Peyer's patch (tissue), 4 donors: Measurements from ENCODE around the gene NTN1. TPM values are rescaled to one million over a fixed set of nuclear protein-coding genes. Genes with fewer than 3 reads are reported as not detected.

Experiments used
- DNase-seq, 3 donors: peaks; one replicate each; pipeline ENCODE4 v3.0.0-alpha.2; 2017 to 2019
- H3K27ac ChIP-seq, 4 donors: fragments of 200-600 bp; sonication (generic); one replicate each; pipeline ENCODE4 v1.5.1; 2016 to 2019
- H3K27me3 ChIP-seq, 2 donors: fragments of 200-600 bp; sonication (generic); one replicate each; pipeline ENCODE4 v1.5.1; 2019
- H3K36me3 ChIP-seq, 3 donors: fragments of 200-600 bp; sonication (generic); one replicate each; pipeline ENCODE4 v1.5.1; 2016 to 2019
- H3K4me1 ChIP-seq, 4 donors: fragments of 200-600 bp; sonication (generic); one replicate each; pipeline ENCODE4 v1.5.1; 2016 to 2019
- H3K4me3 ChIP-seq, 4 donors: fragments of 200-600 bp; sonication (generic); 1 replicate in 3 of 4; 2 replicates in 1 of 4; pipeline ENCODE4 v1.5.1; 2016 to 2019; ENCODE audit warnings: mild to moderate bottlenecking in 1 of 4
- H3K9me3 ChIP-seq, 4 donors: fragments of 200-600 bp; sonication (generic); one replicate each; pipeline ENCODE4 v1.5.1; 2016 to 2019; ENCODE audit warnings: mild to moderate bottlenecking in 1 of 4
- CTCF ChIP-seq, 6 experiments: fragments of 450-650 bp in 4 of 6; fragments of 200-600 bp in 2 of 6; sonication (generic) in 1 of 6; IDR thresholded peaks; one replicate each; pipeline ENCODE4 v1.5.1; 2017 to 2019; ENCODE audit warnings: antibody characterized with exemption in 6 of 6, mild to moderate bottlenecking in 3 of 6, moderate library complexity in 1 of 6
- POLR2A ChIP-seq, 2 donors: fragments of 450-650 bp; IDR thresholded peaks; one replicate each; pipeline ENCODE4 v1.5.1; 2017; ENCODE audit warnings: antibody characterized with exemption in 2 of 2, mild to moderate bottlenecking in 2 of 2, moderate library complexity in 2 of 2
- total RNA-seq, 4 donors: library from RNA; depleted of rRNA; stranded (reverse); fragments of >200 nt; gene quantifications; one replicate each; pipeline ENCODE4 v1.1.0, GENCODE V29; 2016

The NTN1 gene
- total RNA-seq, 4 donors from 2014 or later: 4.0 to 17.3 (median 10.9) TPM

- H3K4me3 ChIP-seq: no peak overlapping the region
- no peaks in the 10 kb centered on the region for H3K36me3 ChIP-seq
- DNase-seq: no peak
- peaks cover 0 to 16% (median 0%) of the 10 kb centered on the region in 4 donors for H3K4me1 ChIP-seq
- TF ChIP-seq CTCF (IDR thresholded peaks at IDR 0.05): no peak
- TF ChIP-seq POLR2A (IDR thresholded peaks at IDR 0.05): no peak
- H3K27me3 ChIP-seq: no peaks in the 10 kb centered on the region
- H3K9me3 ChIP-seq: no peaks in the 10 kb centered on the region
- H3K27ac ChIP-seq: no peak overlapping the region
These were observed 121.6 kb downstream of the NTN1 start for GRCh38 chr17:9142772-9143494.

GRCh38 chr17:9144502-9145249 is 123.4 kb downstream of the NTN1 start:
- H3K9me3 ChIP-seq: no peaks in the 10 kb centered on the region
- TF ChIP-seq POLR2A (IDR thresholded peaks at IDR 0.05) (no peak), CTCF (IDR thresholded peaks at IDR 0.05) (no peak)

GRCh38 chr17:9146064-9146463 is 124.8 kb downstream of the NTN1 start:
- Histone ChIP-seq H3K27me3 (no peaks in the 10 kb centered on the region), H3K36me3 (no peaks in the 10 kb centered on the region), H3K27ac (no peak overlapping the region), H3K4me3 (no peak overlapping the region), H3K9me3 (no peaks in the 10 kb centered on the region), H3K4me1 (peaks cover 0 to 26% (median 0%) of the 10 kb centered on the region in 4 donors)
- TF ChIP-seq CTCF (IDR thresholded peaks at IDR 0.05) (no peak), POLR2A (IDR thresholded peaks at IDR 0.05) (no peak)
- DNase-seq: no peak

More at GRCh38 chr17:9144502-9145249, 123.4 kb downstream of the NTN1 start:
- Histone ChIP-seq H3K4me1 (peaks cover 0 to 25% (median 0%) of the 10 kb centered on the region in 4 donors), H3K27ac (peak overlapping the region in 1 of 4 donors; percentile 3), H3K4me3 (no peak overlapping the region), H3K36me3 (no peaks in the 10 kb centered on the region), H3K27me3 (no peaks in the 10 kb centered on the region)
- peak in 2 of 3 donors; percentile 71 to 78 for DNase-seq

GRCh38 chr17:9148905-9149525 is 127.7 kb downstream of the NTN1 start:
- Histone ChIP-seq H3K9me3 (no peaks in the 10 kb centered on the region), H3K4me1 (peaks cover 0 to 26% (median 0%) of the 10 kb centered on the region in 4 donors), H3K36me3 (no peaks in the 10 kb centered on the region), H3K4me3 (no peak overlapping the region), H3K27ac (peak overlapping the region in 2 of 4 donors; percentile 37 to 71), H3K27me3 (no peaks in the 10 kb centered on the region)
- DNase-seq: peak in 1 of 3 donors; percentile 62
- TF ChIP-seq CTCF (IDR thresholded peaks at IDR 0.05) (no peak), POLR2A (IDR thresholded peaks at IDR 0.05) (no peak)

- TF ChIP-seq POLR2A (IDR thresholded peaks at IDR 0.05) (no peak), CTCF (IDR thresholded peaks at IDR 0.05) (no peak)
- H3K27ac ChIP-seq: peak overlapping the region in 2 of 4 donors; percentile 66 to 71
- no peaks in the 10 kb centered on the region for H3K36me3 ChIP-seq
These were observed 129.3 kb downstream of the NTN1 start for GRCh38 chr17:9150446-9151090.

More at GRCh38 chr17:9150446-9151090, 129.3 kb downstream of the NTN1 start:
- H3K27me3 ChIP-seq: no peaks in the 10 kb centered on the region
- DNase-seq: no peak
- peaks cover 0 to 20% (median 0%) of the 10 kb centered on the region in 4 donors for H3K4me1 ChIP-seq
- H3K4me3 ChIP-seq: no peak overlapping the region
- H3K9me3 ChIP-seq: no peaks in the 10 kb centered on the region
